Sigmoid colon (tissue), 3 donors: ENCODE measurements around the gene HELT.

ENCODE experiments used
- CTCF ChIP-seq, 4 experiments: fragments of 450-650 bp in 3 of 4; fragments of 200-600 bp in 1 of 4; IDR thresholded peaks; one replicate each; pipeline ENCODE4 v1.5.1; 2016 to 2019; ENCODE audit warnings: antibody characterized with exemption in 4 of 4, mild to moderate bottlenecking in 3 of 4, moderate library complexity in 2 of 4
- POLR2A ChIP-seq, 2 donors: fragments of 450-650 bp; IDR thresholded peaks; one replicate each; pipeline ENCODE4 v1.6.1; 2016; ENCODE audit warnings: antibody characterized with exemption in 2 of 2, mild to moderate bottlenecking in 2 of 2, moderate library complexity in 2 of 2

GRCh38 chr4:184972991-184973390, 45.3 kb upstream of the HELT start:
- TF ChIP-seq POLR2A (IDR thresholded peaks at IDR 0.05) (no peak), CTCF (IDR thresholded peaks at IDR 0.05) (no peak)
